Measurements from ENCODE around the gene HAND2.

Gene HAND2

DNA sequence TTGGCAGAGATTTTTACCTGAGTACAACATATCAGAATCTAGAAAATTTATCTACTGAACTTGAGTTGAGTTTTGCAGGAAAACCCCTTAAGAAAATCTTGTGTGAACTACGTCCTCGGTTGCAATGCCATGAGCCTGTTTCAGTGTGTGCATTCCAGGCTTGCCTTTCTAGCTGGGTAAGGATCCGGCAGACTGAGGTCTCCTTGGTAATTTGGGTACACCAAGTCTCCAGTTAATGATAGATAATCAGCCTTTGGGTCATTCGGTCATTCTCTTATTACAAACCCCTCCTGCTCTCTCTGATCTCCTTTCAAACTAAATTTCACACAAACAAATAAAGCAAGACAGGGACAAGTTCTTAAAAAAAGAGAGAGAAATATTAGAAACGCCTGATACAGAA lies 5.9 kb upstream of the HAND2 start:
- no peak for DNase-seq

DNA sequence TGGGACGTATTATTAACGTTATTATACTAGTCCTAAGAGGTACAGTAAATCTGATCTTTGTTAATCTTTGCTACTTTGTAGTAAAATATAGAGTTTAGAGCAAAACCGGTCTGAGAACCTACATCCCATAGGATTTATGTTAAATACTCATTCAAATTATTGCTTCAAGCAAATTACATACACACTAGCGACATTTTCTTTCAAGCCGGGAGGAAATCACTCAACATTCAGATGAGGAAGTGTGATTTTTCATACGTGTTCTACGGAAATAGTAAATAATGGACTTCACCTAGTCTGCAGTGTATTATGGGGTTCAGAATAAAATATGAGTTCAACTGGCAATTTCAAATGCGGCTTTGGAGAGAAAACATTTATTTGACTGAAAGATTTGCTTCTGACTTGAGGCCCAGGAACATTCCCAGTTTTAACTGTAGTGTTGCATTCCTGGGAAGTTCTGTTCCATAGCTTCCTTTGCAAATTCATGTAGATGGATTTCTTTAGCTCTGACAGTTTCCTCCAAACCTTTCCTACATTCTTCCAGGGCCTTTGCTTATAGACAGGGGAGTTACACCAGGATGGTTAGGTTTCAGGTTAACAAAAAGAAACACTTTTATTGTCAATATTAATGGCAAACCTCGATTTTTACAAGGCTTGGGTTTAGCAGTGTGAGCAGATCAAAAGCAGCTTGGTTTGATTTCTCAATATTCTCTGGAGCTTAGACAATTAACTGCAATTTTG lies 5.3 kb upstream of the HAND2 start:
- no peak for DNase-seq

DNA sequence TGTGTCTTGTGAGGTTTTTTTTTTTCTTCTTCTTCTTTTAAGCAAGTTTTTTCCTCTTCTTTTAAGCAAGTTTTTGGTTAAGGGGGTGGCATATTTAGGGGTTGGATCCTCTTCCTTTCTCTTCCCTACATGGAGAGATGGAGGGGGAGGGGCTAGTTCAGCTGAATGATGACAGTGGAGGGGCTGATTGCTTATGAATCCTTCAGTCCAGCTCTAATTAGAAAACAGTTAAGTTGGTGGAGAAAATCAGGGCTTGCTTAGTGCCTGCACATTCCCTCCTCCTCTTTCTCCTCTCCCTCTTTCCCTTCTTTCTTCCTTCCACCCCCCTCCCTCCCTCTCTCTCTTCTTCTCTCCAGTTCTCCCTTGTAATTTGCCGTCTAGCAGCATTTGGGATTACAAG lies 4.4 kb upstream of the HAND2 start:
- DNase-seq = no peak

DNA sequence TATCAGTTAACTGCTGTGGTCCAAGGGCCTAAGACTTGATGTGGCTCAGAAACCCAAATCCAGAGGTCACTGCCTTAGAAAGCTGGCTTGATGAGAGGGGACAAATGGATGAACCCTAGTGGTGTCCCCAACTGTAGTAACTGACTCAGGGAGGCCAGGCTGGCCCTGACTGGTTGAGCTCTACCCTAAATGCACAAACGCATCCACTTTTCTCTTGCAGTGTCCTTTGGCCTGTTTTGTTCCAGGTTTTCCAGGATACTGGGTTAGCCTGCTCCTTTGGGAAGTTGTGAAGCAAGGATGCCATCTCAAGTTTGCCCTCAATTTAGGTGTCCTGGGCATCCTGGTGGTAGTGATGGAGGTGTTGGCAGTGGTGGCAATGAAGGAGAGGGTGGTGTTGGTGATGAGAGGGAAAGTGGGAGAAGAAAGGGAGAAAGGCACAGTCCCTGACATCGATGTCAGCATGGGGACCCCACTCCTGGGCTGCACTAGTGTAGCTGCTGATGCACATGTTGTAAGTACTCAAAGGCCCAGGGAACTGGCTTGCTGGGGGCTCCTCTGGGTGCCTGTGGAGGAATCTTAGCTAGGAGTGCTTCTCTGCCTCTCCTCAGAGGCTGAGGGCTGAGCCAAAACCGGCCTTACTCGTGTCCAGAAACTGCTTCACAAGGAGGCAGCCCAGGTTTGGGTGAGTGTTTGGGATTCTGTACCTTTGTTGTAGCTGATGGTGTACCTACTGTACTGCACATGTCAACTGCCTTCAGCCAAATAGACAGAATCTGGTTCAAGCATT lies 2.9 kb upstream of the HAND2 start:
- DNase-seq = no peak

DNA sequence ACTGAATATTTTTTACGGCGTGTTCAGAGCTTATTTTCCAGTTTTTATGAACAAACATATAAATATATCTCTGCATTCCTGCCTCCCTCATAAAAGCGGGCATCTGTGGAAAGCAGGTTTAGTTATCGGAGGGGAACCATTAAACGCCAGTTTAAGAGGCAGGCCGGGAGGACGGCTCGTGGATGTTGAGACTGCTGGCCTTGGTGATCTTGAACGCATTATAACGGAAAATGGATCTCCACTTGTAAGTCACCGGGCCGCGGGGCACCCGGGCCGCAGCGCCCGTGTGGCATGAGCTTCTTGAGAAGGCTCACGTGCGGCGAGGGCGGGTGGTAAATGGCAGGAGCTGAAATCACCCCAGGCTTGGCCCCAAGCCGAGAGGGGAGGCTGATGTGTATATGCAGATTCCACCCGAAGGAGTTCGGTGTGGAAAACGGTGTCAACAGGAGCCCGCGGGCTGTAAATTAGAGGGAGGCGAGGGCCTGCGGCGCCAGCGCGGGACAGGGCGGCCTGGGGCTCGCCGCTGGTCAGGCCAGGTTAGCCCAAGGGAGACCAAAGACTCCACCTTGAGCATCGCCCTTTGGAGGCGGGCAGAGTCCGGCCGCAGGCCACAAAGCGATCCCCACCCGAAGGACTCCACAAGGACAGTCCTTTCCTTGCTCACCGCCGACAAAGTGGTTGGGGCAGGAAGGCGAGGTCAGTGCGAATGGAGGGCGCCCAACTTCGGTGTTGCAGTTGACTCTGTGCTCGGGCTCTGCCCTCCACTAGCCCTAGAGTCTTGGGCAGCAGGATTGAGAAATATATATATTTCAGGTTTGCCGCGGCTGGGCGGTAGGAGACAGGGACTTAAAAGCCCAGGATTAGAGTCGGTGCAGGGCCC lies 1.3 kb upstream of the HAND2 start:
- no peak for DNase-seq

DNA sequence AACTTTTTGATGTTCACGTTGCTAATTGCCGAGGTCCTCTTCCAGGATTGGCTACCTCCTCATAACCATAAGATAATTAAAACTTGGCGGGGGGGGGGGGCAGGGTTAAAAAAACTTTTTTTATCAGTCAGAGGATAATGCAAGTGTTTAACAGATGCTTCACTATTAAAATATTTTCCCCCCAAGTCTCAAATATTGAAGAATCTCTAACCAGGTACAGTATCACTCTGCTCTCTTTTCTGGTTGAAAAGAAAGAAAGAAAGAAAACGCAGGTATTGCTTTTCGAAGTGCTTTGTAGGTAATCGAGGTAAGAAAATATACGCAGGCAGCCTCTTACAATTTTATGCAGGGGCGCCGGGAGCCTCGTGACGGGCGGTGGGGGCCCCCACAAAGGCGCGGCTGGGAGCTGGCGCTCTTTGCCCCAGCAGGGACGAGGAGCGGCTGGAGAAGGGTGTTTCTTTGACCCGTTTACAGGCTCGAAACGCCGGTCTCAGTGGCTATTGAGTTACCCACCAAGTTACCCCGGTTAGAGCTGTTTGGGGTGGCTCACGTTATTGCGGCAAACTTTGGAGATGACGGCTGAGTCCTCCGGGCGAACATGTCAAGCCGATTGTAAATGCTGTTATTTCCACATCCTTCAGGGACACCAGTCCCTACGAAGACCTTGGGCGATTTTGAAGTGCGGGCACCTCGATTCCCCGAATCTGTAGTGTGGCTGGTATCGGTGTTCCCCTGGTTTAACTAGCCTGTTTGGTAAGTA lies 477 bp upstream of the HAND2 start:
- DNase-seq = no peak

DNA sequence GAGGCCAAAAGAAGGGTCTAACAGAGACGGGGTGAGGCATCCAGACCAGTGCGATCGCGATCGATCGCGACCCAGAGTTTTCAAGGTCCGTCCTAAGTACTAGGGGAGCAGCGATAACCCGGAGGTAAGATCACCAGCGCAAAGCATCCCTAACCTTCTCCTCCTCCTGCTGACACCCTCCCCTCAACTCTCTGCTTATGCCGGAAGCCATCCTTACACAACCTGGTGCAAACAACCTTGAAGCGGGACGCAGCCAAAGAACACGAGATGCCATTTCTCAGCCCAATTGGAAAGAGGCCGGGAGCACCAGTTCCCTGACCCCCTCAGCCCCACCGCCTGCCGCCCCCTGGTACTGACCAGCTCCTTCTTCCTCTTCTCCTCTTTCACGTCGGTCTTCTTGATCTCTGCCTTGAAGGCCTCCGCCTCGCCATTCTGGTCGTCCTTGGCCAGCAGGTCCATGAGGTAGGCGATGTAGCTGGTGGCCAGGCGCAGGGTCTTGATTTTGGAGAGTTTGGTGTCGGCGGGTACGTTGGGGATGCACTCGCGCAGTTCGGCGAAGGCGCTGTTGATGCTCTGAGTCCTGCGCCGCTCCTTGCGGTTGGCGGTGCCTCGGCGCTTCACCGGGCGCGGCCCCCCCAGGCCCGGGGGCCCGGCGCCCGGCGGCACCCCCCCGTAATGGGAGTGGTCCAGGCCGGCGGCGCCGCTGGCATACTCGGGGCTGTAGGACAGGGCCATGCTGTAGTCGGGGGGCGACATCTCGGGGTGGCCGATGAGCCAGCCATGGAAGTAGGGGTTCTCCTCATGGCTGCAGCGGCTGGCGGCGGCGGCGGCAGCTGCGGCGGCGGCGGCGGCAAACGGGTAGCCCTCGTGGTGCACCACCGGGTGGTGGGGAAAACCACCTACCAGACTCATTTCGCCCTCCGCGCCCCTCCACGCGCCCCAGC lies 1.4 kb downstream of the HAND2 start:
- DNase-seq = no peak

DNA sequence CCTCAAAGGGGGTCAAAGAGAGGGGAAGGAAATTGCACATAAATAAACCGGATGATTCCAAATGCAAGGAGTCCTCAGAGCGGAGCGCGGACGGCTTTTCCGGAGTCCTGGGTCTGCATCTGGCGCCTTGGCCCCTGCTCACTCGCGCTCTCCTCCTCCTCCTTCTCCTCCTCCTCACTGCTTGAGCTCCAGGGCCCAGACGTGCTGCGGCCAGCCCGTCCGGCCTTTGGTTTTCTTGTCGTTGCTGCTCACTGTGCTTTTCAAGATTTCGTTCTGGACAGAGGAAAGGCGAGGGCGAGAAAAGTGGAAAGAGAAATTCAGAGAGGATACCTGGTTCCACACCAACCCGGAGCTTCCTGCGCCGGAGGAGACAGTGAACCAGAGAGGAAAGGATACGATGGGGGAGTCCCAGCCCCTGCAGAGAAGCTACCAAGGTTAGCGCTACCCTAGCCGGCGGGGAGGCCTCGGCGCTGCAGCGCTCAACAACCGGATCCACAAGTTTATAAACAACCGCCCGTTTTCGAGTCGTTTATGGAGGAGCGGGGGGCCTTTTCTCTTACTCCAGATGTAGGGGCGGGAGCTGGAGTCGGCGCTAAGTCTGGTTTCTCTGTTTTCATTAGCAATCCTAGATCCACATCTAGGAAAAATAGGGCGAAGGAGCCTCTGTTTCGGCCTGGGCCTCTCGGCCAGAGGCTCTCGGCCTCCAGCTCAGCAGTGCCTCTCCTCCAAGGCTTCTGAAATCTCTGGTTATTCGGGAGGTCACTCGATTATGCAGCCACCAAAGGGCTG lies 2.7 kb downstream of the HAND2 start:
- no peak for DNase-seq

DNA sequence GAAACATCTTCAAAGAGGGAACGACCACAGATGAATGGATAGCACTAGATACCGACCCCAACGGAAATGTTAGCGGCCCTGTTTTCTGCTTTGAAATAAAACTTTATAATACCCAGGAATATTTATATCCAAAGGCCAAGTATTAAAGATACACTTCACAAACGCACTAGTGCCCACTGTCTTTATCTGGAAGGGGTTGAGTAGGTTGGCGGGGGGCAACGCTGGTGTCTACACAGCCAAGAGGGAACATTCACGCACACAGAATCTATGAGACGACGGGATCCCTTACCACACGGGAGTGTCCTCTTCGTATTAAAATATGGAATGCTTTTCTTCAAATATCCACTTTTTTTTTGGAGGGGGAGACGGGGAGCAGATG lies 3.3 kb downstream of the HAND2 start:
- no peak for DNase-seq

DNA sequence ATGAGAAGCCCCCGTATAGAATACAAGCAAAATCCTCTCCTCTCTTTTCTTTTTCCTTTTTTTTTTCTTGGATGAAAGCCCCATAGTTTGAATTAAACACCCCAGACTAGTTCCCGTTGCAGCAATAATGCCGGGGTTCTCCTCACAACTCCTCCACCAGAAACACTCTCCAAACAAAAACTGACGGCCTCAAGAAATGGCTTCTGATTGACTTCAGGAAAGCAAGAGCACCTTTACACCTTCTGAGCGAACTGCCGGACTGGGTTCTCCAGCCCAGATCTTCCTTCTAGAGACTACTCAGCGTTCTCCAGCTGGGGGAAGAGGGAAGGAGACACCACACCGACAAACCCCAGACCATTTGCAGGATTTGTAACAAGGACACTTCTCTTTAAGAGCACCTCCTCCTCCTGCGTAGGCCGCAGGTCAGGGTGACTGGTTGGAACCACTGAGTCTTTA lies 4.0 kb downstream of the HAND2 start:
- DNase-seq = no peak

DNA sequence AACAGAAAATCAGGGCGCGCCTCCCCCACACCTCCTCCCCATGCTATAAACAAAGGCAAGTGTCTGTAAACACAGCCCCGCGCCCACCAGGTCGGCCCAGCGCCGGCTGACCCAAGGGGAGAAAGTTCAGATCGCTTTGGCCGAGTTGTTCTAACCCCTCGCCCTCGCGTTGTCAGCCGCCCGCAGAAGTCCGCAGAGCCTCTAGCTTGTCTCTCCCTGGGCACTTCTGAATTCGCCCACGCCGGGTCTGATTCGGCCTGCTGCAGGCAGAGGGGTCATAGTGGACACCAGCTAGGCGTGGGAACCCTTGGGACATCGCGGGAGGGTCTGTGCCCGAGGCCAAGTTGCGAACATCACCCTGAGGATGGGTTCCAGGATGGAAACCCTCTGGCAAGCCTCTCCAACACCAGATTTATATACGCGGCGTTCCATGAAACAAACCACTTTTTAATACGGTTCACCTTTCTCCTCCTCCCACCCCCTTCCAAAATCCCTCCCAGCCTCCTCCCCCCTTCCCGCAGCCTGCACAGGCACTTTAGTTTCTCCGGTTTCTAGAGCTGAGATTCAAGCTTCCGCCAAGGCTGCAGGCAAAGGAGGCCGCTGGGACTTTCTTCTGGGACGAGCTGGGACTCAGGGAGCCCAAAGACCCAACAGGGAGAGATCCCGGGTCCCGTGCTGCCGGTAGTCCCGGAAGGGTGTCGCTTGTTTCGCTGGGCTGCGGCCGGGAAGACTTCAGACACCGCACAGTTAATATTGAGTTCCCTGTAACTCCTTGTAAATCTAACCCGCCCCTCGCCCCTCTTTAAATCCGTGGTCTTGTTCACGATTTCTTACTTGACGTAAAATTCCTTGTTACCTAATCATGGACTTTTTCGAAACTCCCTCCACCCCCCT lies 4.7 kb downstream of the HAND2 start:
- DNase-seq = no peak

DNA sequence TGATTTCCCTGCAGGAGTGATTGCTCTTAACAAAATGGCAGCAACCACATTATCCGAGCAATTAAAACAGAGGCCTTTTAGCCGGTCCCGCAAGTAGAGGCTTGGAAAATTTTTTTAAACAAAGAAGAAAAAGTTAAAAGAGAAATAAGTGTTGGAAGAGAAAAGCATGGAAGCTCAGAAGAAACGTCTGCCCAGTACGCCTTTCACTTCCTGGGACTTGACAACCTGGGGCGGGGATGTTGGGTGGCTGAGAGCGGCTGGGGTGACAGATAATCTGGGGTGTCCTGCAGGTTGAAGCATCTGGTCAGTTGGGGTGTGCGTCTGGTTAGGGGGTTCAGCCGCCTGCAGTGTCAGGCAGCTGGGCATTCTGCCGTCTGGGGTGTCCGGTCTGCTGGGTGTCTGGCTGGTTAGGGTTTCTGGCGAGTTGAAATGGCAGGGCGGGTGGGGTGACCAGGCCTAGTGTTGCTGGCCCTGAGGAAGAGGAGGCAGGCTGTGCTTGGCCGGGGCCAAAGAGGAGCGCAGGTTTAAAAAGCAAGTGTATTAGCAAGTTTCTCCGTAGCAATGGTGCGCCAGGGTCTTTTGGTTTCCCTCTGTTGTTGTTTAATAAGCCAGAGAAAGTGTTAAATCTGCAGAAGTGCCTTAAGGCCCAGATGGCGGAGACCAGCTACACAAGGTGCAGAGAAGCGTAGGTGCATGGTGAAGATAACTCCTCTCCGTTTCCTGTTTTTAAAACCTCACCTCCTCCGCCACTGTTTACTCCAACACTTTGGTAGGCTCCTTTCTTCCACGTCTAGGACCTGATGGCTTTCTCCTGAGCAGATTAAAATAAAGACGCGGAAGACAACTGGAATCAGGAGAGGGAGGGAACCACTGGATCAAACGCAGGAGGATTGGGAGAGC lies 5.6 kb downstream of the HAND2 start:
- DNase-seq = no peak

DNA sequence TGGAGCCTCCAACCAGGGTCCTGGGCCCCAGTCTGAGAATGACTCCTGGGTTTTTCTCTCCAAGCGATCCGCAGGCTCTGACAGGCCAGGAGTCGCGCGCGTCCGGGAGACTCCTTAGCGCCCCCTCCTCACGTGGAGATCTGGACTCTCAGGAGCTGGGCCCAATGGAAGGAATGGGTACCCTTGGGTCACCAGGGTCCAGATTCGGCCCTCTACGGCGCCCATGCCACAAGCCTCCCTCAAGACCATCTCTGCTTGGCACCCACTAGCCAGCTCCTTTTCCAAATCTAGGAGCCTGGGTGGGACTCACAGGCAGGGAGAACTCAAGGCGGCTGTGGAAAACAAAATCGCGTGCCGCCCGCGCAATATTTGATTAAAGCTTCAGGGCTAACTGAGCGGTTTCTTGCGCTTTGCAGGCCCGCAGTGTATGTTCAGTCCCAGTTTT lies 7.1 kb downstream of the HAND2 start:
- DNase-seq = no peak

DNA sequence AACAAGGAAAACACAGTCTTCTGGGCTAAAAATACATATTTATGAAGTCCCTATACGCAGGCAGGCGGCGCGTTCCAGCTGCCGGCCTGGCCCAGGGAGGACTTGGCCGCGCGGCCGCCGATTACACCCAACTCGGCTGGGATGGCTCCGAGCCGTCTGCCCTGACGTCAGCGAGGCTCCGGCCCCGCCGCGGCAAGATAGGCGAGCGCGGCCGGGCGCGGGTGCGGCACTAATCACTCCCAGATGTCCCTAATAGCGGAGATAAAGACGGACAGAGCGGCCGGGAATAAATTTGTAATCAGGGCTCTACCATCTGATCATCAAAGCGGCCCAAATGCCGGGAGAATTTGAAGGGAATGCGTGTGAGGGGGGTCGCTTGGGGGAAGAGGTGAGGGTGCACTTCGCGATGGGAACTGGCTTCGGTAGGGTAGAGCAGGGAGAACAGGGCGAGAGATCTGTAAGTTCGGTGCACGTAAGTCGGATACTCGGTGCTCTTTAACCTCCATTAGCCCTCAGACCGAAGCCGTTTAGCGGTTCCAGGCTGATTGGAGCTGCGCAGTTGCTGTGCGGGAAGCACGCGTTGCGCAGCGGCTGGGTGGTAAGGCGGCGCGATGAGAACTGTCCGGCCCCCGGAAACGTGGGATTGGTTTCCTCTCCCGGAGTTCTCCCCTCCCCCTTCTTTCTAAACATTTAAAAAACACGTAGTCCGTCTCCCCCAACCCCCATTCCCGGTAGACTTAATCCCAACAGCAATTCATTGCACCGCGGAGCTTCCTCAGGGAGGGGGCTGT lies 7.7 kb downstream of the HAND2 start:
- no peak for DNase-seq

DNA sequence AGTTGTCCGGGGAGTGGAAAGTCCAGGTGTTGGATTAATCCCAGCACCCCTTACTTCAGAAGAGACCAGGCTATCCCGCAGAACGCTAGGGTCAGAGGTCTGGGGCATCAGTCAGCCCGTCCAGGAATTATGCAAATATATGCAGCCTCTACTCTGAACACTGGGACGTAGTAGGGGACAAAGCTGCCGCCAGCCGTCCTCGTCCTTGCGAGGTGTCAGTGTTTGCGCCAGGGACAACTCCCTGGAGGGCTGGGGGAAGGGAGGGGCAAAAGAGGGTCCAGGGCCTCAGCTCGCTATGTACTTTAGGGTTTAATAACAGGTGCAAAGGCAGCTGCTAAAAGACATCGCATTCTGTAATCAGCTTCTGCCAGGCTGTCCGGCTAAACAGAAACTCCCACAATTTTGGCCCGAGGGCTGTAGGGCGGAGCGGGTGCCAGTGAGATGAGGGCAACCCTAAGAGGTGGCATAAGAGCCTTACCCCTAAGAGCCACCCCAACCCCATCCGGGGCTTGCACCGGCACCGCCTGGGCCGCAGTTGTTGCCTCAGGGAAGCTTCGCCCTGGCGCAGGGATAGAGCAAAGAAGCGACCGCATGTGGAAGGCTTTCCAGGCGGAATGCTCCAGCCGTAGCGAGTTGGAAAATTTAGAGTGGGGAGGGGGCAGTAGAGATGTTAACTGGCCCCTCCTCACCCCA lies 8.4 kb downstream of the HAND2 start:
- DNase-seq = no peak

DNA sequence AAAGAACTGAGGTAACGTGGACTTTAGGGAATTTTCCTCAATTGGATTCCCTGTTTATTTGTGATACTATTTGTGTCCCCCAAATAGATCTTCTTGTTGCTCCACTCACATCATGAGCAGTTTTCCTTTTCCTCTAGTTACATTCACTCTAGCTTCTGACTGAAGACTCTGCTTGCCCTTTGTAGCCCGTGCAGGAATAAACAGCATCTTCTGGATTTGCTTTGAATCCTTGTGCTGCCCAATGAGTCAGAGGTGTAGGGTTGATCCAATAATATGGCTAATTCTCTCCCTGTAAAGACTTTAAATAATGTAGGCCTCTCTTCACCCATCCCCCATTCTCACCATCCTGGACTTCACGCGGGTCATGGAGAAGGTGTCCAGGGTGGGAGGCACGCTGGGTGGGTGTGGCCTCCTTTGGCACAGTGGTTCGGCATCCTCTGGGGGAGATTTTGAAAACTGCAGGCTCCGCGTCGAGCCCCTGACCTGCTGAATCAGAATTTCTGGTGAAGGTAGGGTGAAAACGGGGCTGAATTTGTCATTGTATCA lies 9.0 kb downstream of the HAND2 start:
- no peak for DNase-seq
